Measurements from ENCODE around the gene RASGRF1. TPM values are rescaled to one million over a fixed set of nuclear protein-coding genes. Genes with fewer than 3 reads are reported as not detected.
A peak's percentile ranks its signal among the peaks of the same experiment; 100 is the strongest.

Gene RASGRF1
- total and polyA plus RNA-seq, 12 donors = 0.11 to 6.9 (median 0.46) TPM

GRCh38 chr15:78982736-78983135, 107.8 kb downstream of the RASGRF1 start:
- Histone ChIP-seq H3K9me3 (replicated peaks in 1 of 3) (no peaks in the 10 kb centered on the region), H3K27me3 (no peaks in the 10 kb centered on the region), H3K36me3 (replicated peaks in 1 of 2) (no peaks in the 10 kb centered on the region), H3K4me1 (replicated peaks in 1 of 2) (peaks cover 5 to 6% of the 10 kb centered on the region in 2 donors), H3K27ac (no peak overlapping the region), H3K4me3 (no peak overlapping the region)
- TF ChIP-seq POLR2A (IDR thresholded peaks at IDR 0.05) = no peak
- no peak for TF ChIP-seq CTCF (IDR thresholded peaks at IDR 0.05)
- intact Hi-C loops (cut with DNase I) = loop anchor here in 1 of 2 donors (5.0 kb wide), 1 partner anchor 70 kb away; no protein-coding TSS in a partner anchor
- DNase-seq = no peak
- 73 to 84% (median 79%) methylated on average over 10 of the region's 10 CpGs for WGBS, 4 donors

GRCh38 chr15:78981532-78982313, 108.9 kb downstream of the RASGRF1 start:
- peaks cover 5 to 6% of the 10 kb centered on the region in 2 donors for H3K4me1 ChIP-seq (replicated peaks in 1 of 2)
- H3K9me3 ChIP-seq (replicated peaks in 1 of 3) = no peaks in the 10 kb centered on the region
- no peaks in the 10 kb centered on the region for H3K27me3 ChIP-seq
- intact Hi-C loops (cut with DNase I) = loop anchor here in 1 of 2 donors (5.0 kb wide), 1 partner anchor 69 kb away; no protein-coding TSS in a partner anchor
- TF ChIP-seq POLR2A (IDR thresholded peaks at IDR 0.05) = no peak
- TF ChIP-seq CTCF (IDR thresholded peaks at IDR 0.05) = no peak
- no peaks in the 10 kb centered on the region for H3K36me3 ChIP-seq (replicated peaks in 1 of 2)
- 84 to 93% (median 88%) methylated on average over 11 of the region's 11 CpGs for WGBS, 4 donors
- DNase-seq = no peak
- H3K27ac ChIP-seq = no peak overlapping the region
- H3K4me3 ChIP-seq = no peak overlapping the region

GRCh38 chr15:78979456-78980320, 110.9 kb downstream of the RASGRF1 start:
- Histone ChIP-seq H3K4me3 (no peak overlapping the region), H3K9me3 (replicated peaks in 1 of 3) (no peaks in the 10 kb centered on the region), H3K27ac (no peak overlapping the region), H3K36me3 (replicated peaks in 1 of 2) (no peaks in the 10 kb centered on the region), H3K27me3 (no peaks in the 10 kb centered on the region), H3K4me1 (replicated peaks in 1 of 2) (peaks cover 5 to 6% of the 10 kb centered on the region in 2 donors)
- 49 to 64% (median 53%) methylated on average over 14 to 17 of the region's 17 CpGs for WGBS, 4 donors
- intact Hi-C loops (cut with DNase I) = loop anchor here (5.0 kb wide), 1 partner anchor 67 kb away; no protein-coding TSS in a partner anchor
- DNase-seq = peak; percentile 79 to 92 (median 88)
- TF ChIP-seq POLR2A (IDR thresholded peaks at IDR 0.05) (no peak), CTCF (IDR thresholded peaks at IDR 0.05) (peak; percentile 72 to 84 (median 79))

GRCh38 chr15:78978601-78979179, 111.9 kb downstream of the RASGRF1 start:
- no peak for DNase-seq
- Histone ChIP-seq H3K36me3 (replicated peaks in 1 of 2) (no peaks in the 10 kb centered on the region), H3K27ac (no peak overlapping the region), H3K27me3 (no peaks in the 10 kb centered on the region), H3K4me1 (replicated peaks in 1 of 2) (peaks cover 5 to 6% of the 10 kb centered on the region in 2 donors), H3K4me3 (no peak overlapping the region), H3K9me3 (replicated peaks in 1 of 3) (no peaks in the 10 kb centered on the region)
- 91 to 95% (median 93%) methylated on average over 18 to 19 of the region's 19 CpGs for WGBS, 4 donors
- intact Hi-C loops (cut with DNase I) = loop anchor here in 1 of 2 donors (5.0 kb wide), 1 partner anchor 66 kb away; no protein-coding TSS in a partner anchor
- TF ChIP-seq CTCF (IDR thresholded peaks at IDR 0.05) (no peak), POLR2A (IDR thresholded peaks at IDR 0.05) (no peak)

Data from adrenal gland (tissue), 12 donors.